K562 (cell line): ENCODE data around the gene SLC39A11. TPM values are rescaled to one million over a fixed set of nuclear protein-coding genes. Genes with fewer than 3 reads are reported as not detected.

Experiments used
- ATAC-seq: fragments of 200-7000 bp; cut with Tn5 transposase; 3 replicates; pipeline ENCODE4 v1.9.1; 2020; ENCODE audit warnings: moderate library complexity
- BruUV-seq: library from RNA; stranded (reverse); fragments of 400-500 nt; replicated peaks from 2 replicates; lab custom pipeline; 2021; lab: Mats Ljungman, UMichigan
- CTCF ChIA-PET: fragments of 300-600 bp; formaldehyde crosslinking; extraction: SDS; loops from one replicate; lab custom pipeline; 2021; ENCODE audit warnings: low intra/inter-chr PET ratio; lab: Yijun Ruan, JAX
- POLR2A ChIA-PET: fragments of 300-600, 350-650 bp; sonication (Branson Sonifier 250); formaldehyde crosslinking; extraction: SDS; loops from one replicate; lab custom pipeline; 2021; ENCODE audit warnings: antibody characterized with exemption, inconsistent platforms; lab: Yijun Ruan, JAX
- DNase-seq, 4 experiments: peaks; one replicate each; pipeline versions ENCODE4 v3.0.0 to v3.0.0-alpha.2; 2011 to 2018; ENCODE audit warnings: low spot score in 3 of 4, mixed read lengths in 3 of 4; ENCODE audit errors: extremely low read depth in 1 of 4
- FAIRE-seq: peaks from 2 replicates; lab custom pipeline; 2011; peaks lifted over from hg19 to GRCh38; lab: Jason Lieb, UNC
- H2AFZ ChIP-seq: 2 replicates; pipeline ENCODE4 v1.6.0; 2011; ENCODE audit warnings: low read depth, low read length, control low read depth, inconsistent platforms
- H3K27ac ChIP-seq: fragments of 200-600 bp; 3 replicates; pipeline ENCODE4 v1.8.0; 2011; ENCODE audit warnings: low read depth, mild to moderate bottlenecking, control low read depth, inconsistent platforms, low read length, moderate library complexity, mixed read lengths; ENCODE audit errors: extremely low read depth
- H3K27me3 ChIP-seq, 2 experiments: fragments of 300-600 bp in 1 of 2; 2 replicates in 1 of 2; 3 replicates in 1 of 2; pipeline versions ENCODE4 v1.6.0 to v1.8.0; 2011; ENCODE audit warnings: inconsistent platforms in 2 of 2, low read length in 2 of 2, mild to moderate bottlenecking in 1 of 2, mixed read lengths in 1 of 2, moderate library complexity in 1 of 2; ENCODE audit not compliant: control insufficient read depth in 2 of 2, insufficient read depth in 2 of 2
- H3K36me3 ChIP-seq: fragments of 300-600 bp; 3 replicates; pipeline ENCODE4 v1.8.0; 2011; ENCODE audit warnings: mild to moderate bottlenecking, low read length, inconsistent platforms; ENCODE audit not compliant: control insufficient read depth, insufficient read depth
- H3K4me1 ChIP-seq, 2 experiments: fragments of 200-600 bp in 1 of 2; replicated peaks in 1 of 2; 2 replicates in 1 of 2; 3 replicates in 1 of 2; pipeline versions ENCODE4 v1.5.1 to v1.8.0; 2011; ENCODE audit warnings: inconsistent platforms in 2 of 2, low read length in 2 of 2, mild to moderate bottlenecking in 1 of 2, mixed read lengths in 1 of 2, moderate library complexity in 1 of 2; ENCODE audit not compliant: control insufficient read depth in 2 of 2, insufficient read depth in 2 of 2
- H3K4me2 ChIP-seq: 2 replicates; pipeline ENCODE4 v1.6.1; 2011; ENCODE audit warnings: low read length, control low read depth, inconsistent platforms, mixed read lengths; ENCODE audit not compliant: insufficient read depth
- H3K4me3 ChIP-seq: fragments of 200-600 bp; sonication (generic), shearing (Covaris generic); 2 replicates; pipeline ENCODE4 v1.5.1; 2016; ENCODE audit warnings: control low read depth, inconsistent platforms
- H3K79me2 ChIP-seq: fragments of 200-600 bp; 3 replicates; pipeline ENCODE4 v1.8.0; 2011; ENCODE audit warnings: low read length, inconsistent platforms; ENCODE audit not compliant: control insufficient read depth, insufficient read depth
- H3K9ac ChIP-seq, 2 experiments: 2 replicates each; pipeline versions ENCODE4 v1.6.0 to v1.6.1; 2011; ENCODE audit warnings: low read depth in 2 of 2, low read length in 2 of 2, control low read depth in 1 of 2, inconsistent platforms in 1 of 2, mild to moderate bottlenecking in 1 of 2, mixed read lengths in 1 of 2; ENCODE audit not compliant: insufficient read depth in 1 of 2
- H3K9me1 ChIP-seq: one replicate; pipeline ENCODE4 v1.6.0; 2011; ENCODE audit warnings: inconsistent platforms, mild to moderate bottlenecking, low read length, moderate library complexity; ENCODE audit not compliant: control insufficient read depth, insufficient read depth
- H3K9me3 ChIP-seq: replicated peaks from 2 replicates; pipeline ENCODE4 v1.5.1; 2011; ENCODE audit warnings: low read depth, low read length, inconsistent platforms; ENCODE audit not compliant: control insufficient read depth, insufficient read depth
- H4K20me1 ChIP-seq: replicated peaks from 2 replicates; pipeline ENCODE4 v1.6.1; 2011; ENCODE audit warnings: low read length, inconsistent platforms, mixed read lengths; ENCODE audit not compliant: control insufficient read depth, insufficient read depth
- BRCA1 ChIP-seq, 2 experiments: fragments of 450-650 bp in 1 of 2; sonication (generic) in 1 of 2; formaldehyde crosslinking in 1 of 2; IDR thresholded peaks; 2 replicates each; pipeline versions ENCODE4 v1.5.0 to v1.6.1; 2017 to 2020; ENCODE audit warnings: mild to moderate bottlenecking in 1 of 2, missing genetic modification reagents in 1 of 2
- CBX3 ChIP-seq, 2 experiments: IDR thresholded peaks; 1 replicate in 1 of 2; 2 replicates in 1 of 2; pipeline ENCODE4 v1.6.1; 2012; ENCODE audit warnings: inconsistent platforms in 2 of 2, low read length in 2 of 2, borderline replicate concordance in 1 of 2, control low read depth in 1 of 2
- ETV6 ChIP-seq, 3 experiments: fragments of 150-350 bp in 1 of 3; sonication (generic) in 1 of 3; formaldehyde crosslinking in 1 of 3; IDR thresholded peaks; 2 replicates each; pipeline versions ENCODE4 v1.6.1 to v1.8.0; 2014 to 2022; ENCODE audit warnings: borderline replicate concordance in 2 of 3, low read depth in 2 of 3, antibody characterized with exemption in 1 of 3, low read length in 1 of 3, mild to moderate bottlenecking in 1 of 3, missing genetic modification reagents in 1 of 3
- EZH2 ChIP-seq: IDR thresholded peaks from 2 replicates; pipeline ENCODE4 v1.6.1; 2012; ENCODE audit warnings: low read depth, mild to moderate bottlenecking, inconsistent platforms, low read length, borderline replicate concordance
- HDAC8 ChIP-seq: fragments of 450-650 bp; IDR thresholded peaks from 2 replicates; pipeline ENCODE4 v1.6.1; 2016; ENCODE audit warnings: mild to moderate bottlenecking, missing genetic modification characterization, moderate library complexity, missing compliant biosample characterization
- HIVEP1 ChIP-seq: fragments of 250-450 bp; sonication (Bioruptor Pico); IDR thresholded peaks from 2 replicates; pipeline ENCODE4 v1.4.0; 2020; ENCODE audit warnings: mild to moderate bottlenecking
- ILK ChIP-seq: fragments of 450-650 bp; IDR thresholded peaks from 2 replicates; pipeline ENCODE4 v1.6.1; 2016; ENCODE audit warnings: missing genetic modification characterization, low read depth, mild to moderate bottlenecking, missing compliant biosample characterization, moderate library complexity, borderline replicate concordance
- KLF1 ChIP-seq: fragments of 450-650 bp; IDR thresholded peaks from 2 replicates; pipeline ENCODE4 v1.6.1; 2016; ENCODE audit warnings: missing genetic modification characterization, missing compliant biosample characterization
- NFATC3 ChIP-seq: fragments of 450-650 bp; IDR thresholded peaks from 2 replicates; pipeline ENCODE4 v1.6.1; 2017; ENCODE audit warnings: mild to moderate bottlenecking
- RAD51 ChIP-seq: fragments of 450-650 bp; IDR thresholded peaks from 2 replicates; pipeline ENCODE4 v1.7.1; 2016; ENCODE audit warnings: low read depth, mild to moderate bottlenecking, borderline replicate concordance
- SMARCB1 ChIP-seq: IDR thresholded peaks from 2 replicates; pipeline ENCODE4 v1.6.1; 2011; ENCODE audit warnings: improper control_type of control experiment, low read depth; ENCODE audit not compliant: insufficient read length
- XRCC5 ChIP-seq: fragments of 200-400 bp; formaldehyde crosslinking; IDR thresholded peaks from 2 replicates; pipeline ENCODE4 v1.6.1; 2017; ENCODE audit warnings: low read depth, mild to moderate bottlenecking, low read length
- ZNF695 ChIP-seq: fragments of 450-650 bp; formaldehyde crosslinking; IDR thresholded peaks from 2 replicates; pipeline ENCODE4 v1.4.0; 2020; ENCODE audit warnings: mild to moderate bottlenecking, moderate library complexity
- WGBS: fragments of 100-300 bp; shearing (Covaris generic); methylation state at CpG from one replicate; pipeline ENCODE4 v1.1.6; 2016; ENCODE audit warnings: low coverage, mixed read lengths; ENCODE audit not compliant: insufficient coverage; ENCODE audit errors: missing lambda C conversion rate; 5-methylcytosine and 5-hydroxymethylcytosine counted together
- in situ Hi-C: fragments of 300-500 bp; cut with MboI; formaldehyde crosslinking; loops from 4 replicates; pipeline ENCODE4 v1.15.0; 2018; ENCODE audit warnings: inconsistent platforms, mixed read lengths
- intact Hi-C: fragments of 100-400 bp; cut with micrococcal nuclease; formaldehyde crosslinking; loops from 2 replicates; pipeline ENCODE4 v1.14.2; 2022
- polyA plus RNA-seq, 8 experiments: library from polyadenylated mRNA; depleted of rRNA in 4 of 8; stranded (reverse) in 5 of 8; unstranded in 3 of 8; fragments of >200 nt; fragmentation: Nextera tagmentation in 2 of 8; fragmentation: Illumina TruSeq in 1 of 8; extraction: Ambion mirVana in 2 of 8; extraction: Trizol in 1 of 8; gene quantifications; 2 replicates each; pipeline versions ENCODE4 v1.2.1 to v1.2.3, GENCODE V29; 2011 to 2014; ENCODE audit warnings: inconsistent platforms in 1 of 8, missing spikeins in 1 of 8
- total RNA-seq, 7 experiments: library from RNA; depleted of rRNA in 6 of 7; stranded (reverse); fragments of >200 nt in 6 of 7; fragmentation: Illumina TruSeq in 2 of 7; extraction: Trizol in 2 of 7; gene quantifications; 2 replicates each; pipeline versions ENCODE4 v1.2.1 to v1.2.3, GENCODE V29; 2011 to 2021; ENCODE audit warnings: low replicate concordance in 1 of 7
- TF ChIP-seq, protein P1 (sequence below): sonication (generic); formaldehyde crosslinking; IDR thresholded peaks from 2 replicates; pipeline ENCODE4 v1.8.0; 2022; ENCODE audit warnings: mild to moderate bottlenecking, low read depth, missing genetic modification reagents

SLC39A11 gene
- total and polyA plus RNA-seq, 9 of the 15 experiments (the other 6 are each of a cell fraction or from before 2014, with no cell fraction given), result 10.5 to 26.4 (median 13.4) TPM

DNA sequence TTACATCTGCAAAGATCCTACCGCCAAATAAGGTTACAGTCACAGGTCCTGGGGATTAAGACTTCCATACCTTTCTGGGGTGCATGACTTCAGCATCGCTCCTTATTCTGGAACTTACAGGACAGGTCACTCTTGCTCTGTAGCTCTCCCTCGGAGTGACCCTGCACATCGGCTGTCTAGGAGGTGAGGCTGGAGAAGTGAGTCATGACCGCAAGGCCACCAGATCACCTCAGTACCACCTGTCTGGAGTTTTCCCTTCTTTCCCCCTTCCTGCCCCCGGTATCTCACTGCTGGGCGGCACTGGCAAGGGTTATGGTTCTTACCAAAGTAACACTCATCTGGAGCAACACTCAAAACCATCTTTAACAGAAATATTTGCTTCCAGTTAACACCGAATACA is 374.8 kb downstream of the SLC39A11 start (continued):
- TF ChIP-seq CBX3 (IDR thresholded peaks at IDR 0.05; ENCODE audit: borderline replicate concordance in 1 of 2, low read length in 2 of 2), result no peak
- no peak for TF ChIP-seq NFATC3
- no peak for TF ChIP-seq RAD51
- TF ChIP-seq HIVEP1, result no peak
- TF ChIP-seq ETV6 (IDR thresholded peaks at IDR 0.05; ENCODE audit: borderline replicate concordance in 1 of 2, low read depth in 2 of 2, low read length in 1 of 2), result no peak
- TF ChIP-seq ETV6 (CRISPR knock-in tag; IDR thresholded peaks at IDR 0.05; ENCODE audit: borderline replicate concordance), result no peak
- TF ChIP-seq EZH2, result no peak
- TF ChIP-seq, protein P1, sequence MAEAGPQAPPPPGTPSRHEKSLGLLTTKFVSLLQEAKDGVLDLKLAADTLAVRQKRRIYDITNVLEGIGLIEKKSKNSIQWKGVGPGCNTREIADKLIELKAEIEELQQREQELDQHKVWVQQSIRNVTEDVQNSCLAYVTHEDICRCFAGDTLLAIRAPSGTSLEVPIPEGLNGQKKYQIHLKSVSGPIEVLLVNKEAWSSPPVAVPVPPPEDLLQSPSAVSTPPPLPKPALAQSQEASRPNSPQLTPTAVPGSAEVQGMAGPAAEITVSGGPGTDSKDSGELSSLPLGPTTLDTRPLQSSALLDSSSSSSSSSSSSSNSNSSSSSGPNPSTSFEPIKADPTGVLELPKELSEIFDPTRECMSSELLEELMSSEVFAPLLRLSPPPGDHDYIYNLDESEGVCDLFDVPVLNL (CRISPR knock-in tag), result no peak
- no peak for TF ChIP-seq SMARCB1

GRCh38 chr17:72717276-72717675 is 375.2 kb downstream of the SLC39A11 start:
- DNase-seq, result no peak
- Histone ChIP-seq H3K9me1 (no peaks in the 10 kb centered on the region), H3K27ac (no peak overlapping the region), H3K79me2 (no peaks in the 10 kb centered on the region), H3K4me2 (no peak overlapping the region), H3K9ac (no peak overlapping the region), H3K4me1 (no peaks in the 10 kb centered on the region), H4K20me1 (no peaks in the 10 kb centered on the region), H3K9me3 (no peaks in the 10 kb centered on the region), H2AFZ (no peak overlapping the region), H3K27me3 (no peaks in the 10 kb centered on the region)
- intact Hi-C loops, result no loop called here
- ChIA-PET POLR2A (no interaction called here), CTCF (no interaction called here)
- no peak for ATAC-seq
- in situ Hi-C loops, result no loop called here
- 50% methylated on average over 10 of the region's 10 CpGs for WGBS
- FAIRE-seq, result no peak
- TF ChIP-seq KLF1 (tag) (no peak), ZNF695 (CRISPR knock-in tag) (no peak), ILK (tag) (no peak), BRCA1 (IDR thresholded peaks at IDR 0.05) (no peak), BRCA1 (CRISPR knock-in tag; IDR thresholded peaks at IDR 0.05) (no peak), XRCC5 (no peak), HDAC8 (tag) (no peak)
- TF ChIP-seq, all 486 proteins: peak for 0
- Histone ChIP-seq H3K4me3 (no peak overlapping the region), H3K36me3 (no peaks in the 10 kb centered on the region)
- BruUV-seq, result no TSS peak
